ENCODE measurements around the gene CD3E.

DNA sequence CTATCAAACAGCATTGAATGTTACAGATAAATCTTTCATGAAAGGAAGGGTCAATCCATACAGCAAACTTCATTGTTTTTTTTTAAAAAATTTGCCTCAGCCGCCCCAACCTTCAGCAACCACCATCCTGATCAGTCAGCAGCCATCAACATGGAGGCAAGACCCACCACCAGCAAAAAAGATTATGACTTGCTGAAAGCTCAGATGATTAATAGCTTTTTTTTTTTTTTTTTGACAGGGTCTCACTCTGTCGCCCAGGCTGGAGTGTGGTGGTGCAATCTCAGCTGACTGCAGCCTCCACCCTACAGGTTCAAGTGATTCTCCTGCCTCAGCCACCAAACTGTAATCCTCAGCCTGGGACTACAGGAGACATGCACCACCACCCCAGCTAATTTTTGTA lies 18.0 kb upstream of the CD3E start:
- TF ChIP-seq, protein P1, sequence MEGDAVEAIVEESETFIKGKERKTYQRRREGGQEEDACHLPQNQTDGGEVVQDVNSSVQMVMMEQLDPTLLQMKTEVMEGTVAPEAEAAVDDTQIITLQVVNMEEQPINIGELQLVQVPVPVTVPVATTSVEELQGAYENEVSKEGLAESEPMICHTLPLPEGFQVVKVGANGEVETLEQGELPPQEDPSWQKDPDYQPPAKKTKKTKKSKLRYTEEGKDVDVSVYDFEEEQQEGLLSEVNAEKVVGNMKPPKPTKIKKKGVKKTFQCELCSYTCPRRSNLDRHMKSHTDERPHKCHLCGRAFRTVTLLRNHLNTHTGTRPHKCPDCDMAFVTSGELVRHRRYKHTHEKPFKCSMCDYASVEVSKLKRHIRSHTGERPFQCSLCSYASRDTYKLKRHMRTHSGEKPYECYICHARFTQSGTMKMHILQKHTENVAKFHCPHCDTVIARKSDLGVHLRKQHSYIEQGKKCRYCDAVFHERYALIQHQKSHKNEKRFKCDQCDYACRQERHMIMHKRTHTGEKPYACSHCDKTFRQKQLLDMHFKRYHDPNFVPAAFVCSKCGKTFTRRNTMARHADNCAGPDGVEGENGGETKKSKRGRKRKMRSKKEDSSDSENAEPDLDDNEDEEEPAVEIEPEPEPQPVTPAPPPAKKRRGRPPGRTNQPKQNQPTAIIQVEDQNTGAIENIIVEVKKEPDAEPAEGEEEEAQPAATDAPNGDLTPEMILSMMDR (IDR thresholded peaks at IDR 0.05), result no peak
- no peak for TF ChIP-seq POLR2A (IDR thresholded peaks at IDR 0.05)

All from uterus (tissue), 2 donors.